Spleen (tissue), 11 donors: ENCODE measurements around the gene CHST15. TPM values are rescaled to one million over a fixed set of nuclear protein-coding genes. Genes with fewer than 3 reads are reported as not detected.

ENCODE experiments used
- DNase-seq: peaks from one replicate; pipeline ENCODE4 v3.0.0-alpha.2; 2020
- H3K27ac ChIP-seq, 8 donors: fragments of 200-600 bp; sonication (generic) in 7 of 8; 1 replicate in 4 of 8; 2 replicates in 4 of 8; pipeline versions ENCODE4 v1.5.0 to v1.8.0; 2016 to 2021; ENCODE audit warnings: inconsistent platforms in 4 of 8, mild to moderate bottlenecking in 4 of 8, moderate library complexity in 1 of 8
- H3K27me3 ChIP-seq, 7 donors: fragments of 200-600 bp; sonication (generic) in 6 of 7; replicated peaks in 1 of 7; 1 replicate in 4 of 7; 2 replicates in 3 of 7; pipeline versions ENCODE4 v1.5.0 to v1.8.0; 2016 to 2021; ENCODE audit warnings: inconsistent platforms in 3 of 7, mild to moderate bottlenecking in 1 of 7
- H3K36me3 ChIP-seq, 6 donors: fragments of 200-600 bp; sonication (generic) in 5 of 6; 1 replicate in 4 of 6; 2 replicates in 2 of 6; pipeline versions ENCODE4 v1.5.0 to v1.8.0; 2016 to 2021; ENCODE audit warnings: inconsistent platforms in 2 of 6
- H3K4me1 ChIP-seq, 6 donors: fragments of 200-600 bp; sonication (generic) in 5 of 6; 1 replicate in 3 of 6; 2 replicates in 3 of 6; pipeline versions ENCODE4 v1.5.0 to v1.8.0; 2016 to 2021; ENCODE audit warnings: inconsistent platforms in 3 of 6
- H3K4me3 ChIP-seq, 8 donors: fragments of 200-600 bp; sonication (generic) in 7 of 8; 1 replicate in 4 of 8; 2 replicates in 4 of 8; pipeline versions ENCODE4 v1.5.0 to v1.8.0; 2016 to 2021; ENCODE audit warnings: inconsistent platforms in 4 of 8, mild to moderate bottlenecking in 4 of 8, moderate library complexity in 2 of 8
- H3K9me3 ChIP-seq, 8 donors: fragments of 200-600 bp; sonication (generic) in 7 of 8; 1 replicate in 4 of 8; 2 replicates in 4 of 8; pipeline versions ENCODE4 v1.5.0 to v1.8.0; 2016 to 2021; ENCODE audit warnings: inconsistent platforms in 4 of 8
- POLR2A ChIP-seq, 3 donors: fragments of 450-650 bp; IDR thresholded peaks; one replicate each; pipeline ENCODE4 v1.5.1; 2017; ENCODE audit warnings: antibody characterized with exemption in 3 of 3, mild to moderate bottlenecking in 1 of 3
- POLR2AphosphoS5 ChIP-seq, 3 donors: sonication (generic); formaldehyde crosslinking; IDR thresholded peaks; one replicate each; pipeline ENCODE4 v1.5.1; 2017; ENCODE audit warnings: antibody characterized with exemption in 3 of 3
- WGBS, 5 donors: extraction: QIAGEN DNeasy Blood & Tissue Kit in 3 of 5; methylation state at CpG; one replicate each; pipeline versions ENCODE4 v1.1.5 to v1.1.7; 2013 to 2018; 5-methylcytosine and 5-hydroxymethylcytosine counted together
- intact Hi-C: fragments of 100-400 bp; cut with DNase I; formaldehyde crosslinking; loops from one replicate; pipeline ENCODE4 v1.15.0; 2023; ENCODE audit warnings: low total_unique reads
- polyA plus RNA-seq, 3 donors: library from polyadenylated mRNA; stranded (reverse); fragments of 200-250 nt; gene quantifications; one replicate each; pipeline ENCODE4 v1.2.1, GENCODE V29; 2013
- total RNA-seq, 7 donors: library from RNA; depleted of rRNA in 3 of 7; stranded (reverse); fragments of >200 nt in 3 of 7; fragmentation: NEBNext Ultra II Directional in 4 of 7; extraction: Animal tissue kit (Norgen Biotek cat#: 25700) in 4 of 7; gene quantifications; one replicate each; pipeline versions ENCODE4 v1.1.0 to v1.2.1, GENCODE V29; 2016 to 2021
- TF ChIP-seq, protein P1 (sequence below), 11 experiments: fragments of 200-600 bp in 7 of 11; fragments of 450-650 bp in 4 of 11; sonication (generic) in 4 of 11; IDR thresholded peaks in 8 of 11; conservative IDR thresholded peaks in 3 of 11; 1 replicate in 7 of 11; 2 replicates in 4 of 11; pipeline versions ENCODE4 v1.4.0 to v1.8.0; 2016 to 2021; ENCODE audit warnings: antibody characterized with exemption in 11 of 11, inconsistent platforms in 4 of 11, mild to moderate bottlenecking in 1 of 11
- donor health status: healthy with polysubstance abuse.
- donor health status: DM: no; HTN: no; CAD: no; lungs with moderate emphysema.
- donor health status: DM: no; HTN: no; CAD: no.
- donor health status: Bipolar disorder and iron deficiency.
- donor health status: healthy.
- donor health status: DM: no; HTN: no; CAD: no.
- donor health status: DM: yes; HTN: yes; CAD: no.

Gene CHST15
- total and polyA plus RNA-seq, 10 donors: 6.1 to 133 (median 102) TPM

DNA sequence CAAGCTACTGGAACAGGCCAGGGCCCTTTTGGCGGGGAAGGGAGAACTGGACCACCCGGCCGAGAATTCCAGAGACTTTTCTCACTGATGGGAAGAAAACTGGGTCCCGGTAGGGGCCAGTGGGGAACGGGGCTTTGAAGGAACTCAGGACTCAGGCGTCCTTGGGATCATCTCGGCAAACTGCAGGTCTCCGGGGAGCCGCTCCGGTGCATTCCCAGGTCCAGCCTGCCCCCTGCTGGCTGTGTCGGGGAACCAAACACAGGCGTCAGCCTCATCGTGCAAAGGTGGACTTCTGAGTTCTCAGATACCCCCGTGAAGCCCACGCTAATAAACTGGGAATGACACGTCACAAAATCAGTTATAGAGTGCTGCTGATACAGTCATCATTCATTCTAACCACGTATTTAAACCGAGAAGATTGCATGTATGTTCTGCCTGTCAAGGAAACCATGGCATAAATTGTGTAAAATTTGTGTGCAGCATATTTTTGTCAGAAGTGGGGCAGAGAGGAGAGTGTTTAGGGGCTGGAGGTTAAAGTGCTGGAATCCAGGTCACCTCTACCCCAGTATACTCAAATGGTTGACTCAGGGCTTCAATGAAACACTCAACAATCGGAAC is 125.7 kb downstream of the CHST15 start:
- WGBS, 5 donors: 10 to 12% (median 11%) methylated on average over 10 to 19 of the region's 19 CpGs
- H3K27ac ChIP-seq: no peak overlapping the region
- H3K36me3 ChIP-seq: no peaks in the 10 kb centered on the region
- intact Hi-C loops: loop anchor here (2.0 kb wide), 1 partner anchor 385 kb away; no protein-coding TSS in a partner anchor
- no peak overlapping the region for H3K4me3 ChIP-seq
- no peaks in the 10 kb centered on the region for H3K9me3 ChIP-seq
- peaks cover 0 to 19% (median 6%) of the 10 kb centered on the region in 6 donors for H3K4me1 ChIP-seq
- peaks cover 0 to 94% (median 27%) of the 10 kb centered on the region in 7 donors for H3K27me3 ChIP-seq
- DNase-seq: peak; percentile 86
- TF ChIP-seq POLR2AphosphoS5 (IDR thresholded peaks at IDR 0.05): peak in 2 of 3 donors; percentile 21 to 25
- TF ChIP-seq, protein P1, sequence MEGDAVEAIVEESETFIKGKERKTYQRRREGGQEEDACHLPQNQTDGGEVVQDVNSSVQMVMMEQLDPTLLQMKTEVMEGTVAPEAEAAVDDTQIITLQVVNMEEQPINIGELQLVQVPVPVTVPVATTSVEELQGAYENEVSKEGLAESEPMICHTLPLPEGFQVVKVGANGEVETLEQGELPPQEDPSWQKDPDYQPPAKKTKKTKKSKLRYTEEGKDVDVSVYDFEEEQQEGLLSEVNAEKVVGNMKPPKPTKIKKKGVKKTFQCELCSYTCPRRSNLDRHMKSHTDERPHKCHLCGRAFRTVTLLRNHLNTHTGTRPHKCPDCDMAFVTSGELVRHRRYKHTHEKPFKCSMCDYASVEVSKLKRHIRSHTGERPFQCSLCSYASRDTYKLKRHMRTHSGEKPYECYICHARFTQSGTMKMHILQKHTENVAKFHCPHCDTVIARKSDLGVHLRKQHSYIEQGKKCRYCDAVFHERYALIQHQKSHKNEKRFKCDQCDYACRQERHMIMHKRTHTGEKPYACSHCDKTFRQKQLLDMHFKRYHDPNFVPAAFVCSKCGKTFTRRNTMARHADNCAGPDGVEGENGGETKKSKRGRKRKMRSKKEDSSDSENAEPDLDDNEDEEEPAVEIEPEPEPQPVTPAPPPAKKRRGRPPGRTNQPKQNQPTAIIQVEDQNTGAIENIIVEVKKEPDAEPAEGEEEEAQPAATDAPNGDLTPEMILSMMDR (IDR thresholded peaks at IDR 0.05 in 8 of 11, conservative IDR thresholded peaks at IDR 0.05 in 3 of 11): peak; percentile 36 to 85 (median 76)
- TF ChIP-seq POLR2A (IDR thresholded peaks at IDR 0.05): no peak

DNA sequence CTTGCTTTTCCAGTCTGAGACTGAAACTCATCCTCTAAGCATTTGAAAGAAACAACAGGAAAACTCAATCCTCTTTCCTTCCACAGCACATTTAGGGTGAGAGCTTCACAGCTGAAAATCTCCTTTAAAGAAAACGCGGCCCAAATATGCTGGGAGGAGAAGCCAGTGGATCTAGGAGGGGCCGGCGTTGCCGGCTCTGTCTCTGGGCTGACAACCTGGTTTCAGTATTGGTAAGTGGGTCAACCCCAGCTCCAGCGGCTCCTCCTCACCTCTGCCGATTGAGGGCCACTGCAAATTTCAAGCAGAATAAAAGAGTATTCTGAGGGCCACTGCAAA is 126.5 kb downstream of the CHST15 start:
- H3K4me3 ChIP-seq: no peak overlapping the region
- 80 to 83% (median 80%) methylated on average over 7 of the region's 7 CpGs for WGBS, 5 donors
- intact Hi-C loops: loop anchor here (2.0 kb wide), 1 partner anchor 384 kb away; no protein-coding TSS in a partner anchor

GRCh38 chr10:123965973-123966895 is 127.2 kb downstream of the CHST15 start:
- Histone ChIP-seq H3K9me3 (no peaks in the 10 kb centered on the region), H3K4me3 (no peak overlapping the region), H3K36me3 (no peaks in the 10 kb centered on the region), H3K27me3 (peaks cover 0 to 85% (median 23%) of the 10 kb centered on the region in 7 donors), H3K4me1 (peaks cover 0 to 16% (median 5%) of the 10 kb centered on the region in 6 donors), H3K27ac (no peak overlapping the region)
- WGBS, 5 donors: 60 to 79% (median 73%) methylated on average over 8 to 13 of the region's 13 CpGs
- DNase-seq: no peak
- intact Hi-C loops: loop anchor here (2.0 kb wide), 1 partner anchor 383 kb away; no protein-coding TSS in a partner anchor
- TF ChIP-seq POLR2AphosphoS5 (IDR thresholded peaks at IDR 0.05) (no peak), POLR2A (IDR thresholded peaks at IDR 0.05) (no peak)
- TF ChIP-seq, protein P1 (IDR thresholded peaks at IDR 0.05 in 8 of 11, conservative IDR thresholded peaks at IDR 0.05 in 3 of 11): no peak

More for the DNA sequence above, 126.5 kb downstream of the CHST15 start:
- H3K9me3 ChIP-seq: no peaks in the 10 kb centered on the region
- no peak overlapping the region for H3K27ac ChIP-seq
- H3K4me1 ChIP-seq: peaks cover 0 to 16% (median 5%) of the 10 kb centered on the region in 6 donors
- TF ChIP-seq POLR2A (IDR thresholded peaks at IDR 0.05) (no peak), POLR2AphosphoS5 (IDR thresholded peaks at IDR 0.05) (no peak)
- TF ChIP-seq, protein P1 (IDR thresholded peaks at IDR 0.05 in 8 of 11, conservative IDR thresholded peaks at IDR 0.05 in 3 of 11): no peak
- no peaks in the 10 kb centered on the region for H3K36me3 ChIP-seq
- no peak for DNase-seq
- H3K27me3 ChIP-seq: peaks cover 0 to 91% (median 23%) of the 10 kb centered on the region in 7 donors
